IPS-11a (cell line): Measurements from ENCODE around the gene ERC1.
"Not testable (repeated sequence)": the region's sequence is repeated elsewhere in the genome, so short reads cannot be mapped to it uniquely, and the experiment has no call there.

Source experiments
- H3K4me3 ChIP-seq: one replicate; pipeline ENCODE4 v1.5.1; 2013; ENCODE audit warnings: low read depth, low read length, control low read depth

ERC1 gene

DNA sequence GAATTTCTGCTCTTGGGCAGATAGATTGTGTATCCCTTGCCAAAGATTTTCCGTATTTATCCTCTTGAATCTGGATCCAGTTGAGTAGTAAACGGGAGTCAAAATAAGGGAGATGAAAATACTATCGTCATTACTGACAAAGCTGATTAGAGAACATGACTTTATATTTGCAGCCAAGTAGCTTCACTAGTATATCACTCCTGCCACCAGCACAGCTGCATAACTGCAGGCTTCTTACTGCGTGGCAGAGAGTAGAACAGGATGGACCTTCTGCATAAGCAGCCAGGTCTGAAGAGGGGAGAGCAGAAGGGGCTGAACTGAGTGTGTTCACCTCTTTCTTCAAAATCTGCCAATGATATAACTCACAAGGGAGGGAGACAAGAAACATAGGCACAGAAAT lies 319.6 kb downstream of the ERC1 start:
- no peak overlapping the region for H3K4me3 ChIP-seq

GRCh38 chr12:1311145-1311544 lies 320.1 kb downstream of the ERC1 start:
- no peak overlapping the region for H3K4me3 ChIP-seq

GRCh38 chr12:1313906-1314305 lies 322.9 kb downstream of the ERC1 start:
- no peak overlapping the region for H3K4me3 ChIP-seq

DNA sequence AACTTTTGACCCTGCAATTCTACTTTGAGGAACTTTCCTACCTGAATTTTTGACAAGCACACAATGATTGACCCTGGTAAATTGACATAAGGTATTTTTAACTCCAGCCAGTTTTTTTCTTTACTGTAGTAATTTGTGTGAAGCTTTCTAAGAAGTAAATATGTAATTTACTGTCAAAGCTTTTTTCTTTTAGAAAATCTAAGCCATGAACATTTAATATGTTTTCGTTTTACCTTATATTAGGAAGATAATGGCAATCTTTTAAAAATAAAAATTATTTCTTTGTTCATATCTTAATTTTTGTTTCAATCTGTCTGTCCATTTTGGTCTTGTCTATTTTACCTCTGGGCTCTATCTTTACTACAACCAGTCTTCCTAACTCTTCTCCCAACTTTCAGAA lies 323.5 kb downstream of the ERC1 start:
- H3K4me3 ChIP-seq = no peak overlapping the region

- not testable (repeated sequence) for H3K4me3 ChIP-seq
These were observed 326.0 kb downstream of the ERC1 start for GRCh38 chr12:1316991-1317390.

DNA sequence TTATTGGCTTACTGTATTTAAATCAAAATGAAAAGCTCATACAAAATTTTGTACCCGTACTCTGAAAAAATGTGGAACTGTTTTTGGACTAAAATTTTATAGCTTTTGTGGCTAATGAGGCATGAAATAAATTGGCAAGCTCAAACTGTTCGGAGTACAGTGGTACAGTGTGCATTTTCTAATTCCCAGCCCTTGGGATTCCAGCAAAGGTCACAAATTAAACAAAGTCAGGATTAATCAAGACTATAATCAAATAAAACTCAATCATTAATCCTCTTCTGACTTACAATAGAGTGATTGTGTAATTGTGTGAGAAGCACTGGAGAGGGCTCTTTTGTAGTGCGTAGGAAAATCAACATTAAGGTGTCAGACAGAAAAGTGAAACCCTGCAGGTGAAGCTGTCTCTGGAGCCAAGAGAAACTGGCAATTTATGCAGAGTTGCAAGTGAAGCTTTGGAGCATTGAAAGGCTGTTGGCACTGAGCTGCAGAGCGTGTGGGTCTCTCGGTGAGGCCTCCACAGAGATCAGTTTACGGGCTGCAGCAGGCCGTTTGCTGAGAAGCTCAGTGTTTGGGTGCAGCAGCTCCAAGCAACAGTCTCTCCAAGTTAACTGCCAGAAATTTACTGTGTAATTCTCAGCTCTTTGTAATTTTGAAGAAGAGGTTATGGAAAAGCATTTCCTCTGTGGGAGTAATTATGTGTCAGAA lies 327.5 kb downstream of the ERC1 start:
- no peak overlapping the region for H3K4me3 ChIP-seq

DNA sequence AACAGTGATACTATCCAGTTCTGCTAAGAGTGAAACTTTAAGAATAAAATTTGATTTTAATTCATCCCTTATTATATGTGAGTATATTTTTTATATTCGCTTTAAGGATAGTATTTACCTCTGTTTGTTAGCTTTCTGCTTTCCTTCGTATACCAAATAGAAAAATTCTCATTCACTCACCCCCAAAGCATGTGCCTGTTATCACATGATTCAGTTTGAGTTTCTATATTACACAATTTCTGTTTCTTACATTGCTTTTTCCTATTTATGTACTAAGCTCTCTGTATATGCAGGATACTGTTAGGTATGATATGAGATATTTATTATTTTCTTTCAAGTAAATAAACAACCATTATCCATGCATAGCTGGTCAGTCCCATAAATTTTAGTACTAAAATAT lies 328.2 kb downstream of the ERC1 start:
- H3K4me3 ChIP-seq = no peak overlapping the region

GRCh38 chr12:1320021-1320420 lies 329.0 kb downstream of the ERC1 start:
- H3K4me3 ChIP-seq = no peak overlapping the region

GRCh38 chr12:1322821-1323220 lies 331.8 kb downstream of the ERC1 start:
- no peak overlapping the region for H3K4me3 ChIP-seq

- H3K4me3 ChIP-seq = no peak overlapping the region
These were observed 333.1 kb downstream of the ERC1 start for GRCh38 chr12:1324099-1324498.

DNA sequence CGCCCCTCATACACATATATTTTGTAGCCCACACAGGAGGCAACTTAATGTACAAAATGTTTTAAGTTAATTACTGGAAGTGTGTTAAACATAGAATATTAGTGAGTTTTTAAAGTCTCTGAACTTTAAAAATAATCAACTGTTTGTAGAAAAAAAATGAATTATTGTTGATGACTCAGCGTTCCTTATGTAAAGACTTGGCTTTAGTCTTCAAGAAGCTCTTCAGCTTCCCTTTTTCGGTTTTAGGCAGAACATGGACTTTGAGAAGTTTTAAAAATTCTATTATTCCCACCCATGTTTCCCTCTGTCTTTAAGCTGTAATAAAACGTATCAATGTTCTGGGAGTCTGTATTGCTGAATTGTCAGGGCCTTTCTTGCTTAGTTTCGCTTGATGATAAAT lies 333.9 kb downstream of the ERC1 start:
- no peak overlapping the region for H3K4me3 ChIP-seq

GRCh38 chr12:1325666-1326065 lies 334.6 kb downstream of the ERC1 start:
- H3K4me3 ChIP-seq = no peak overlapping the region

DNA sequence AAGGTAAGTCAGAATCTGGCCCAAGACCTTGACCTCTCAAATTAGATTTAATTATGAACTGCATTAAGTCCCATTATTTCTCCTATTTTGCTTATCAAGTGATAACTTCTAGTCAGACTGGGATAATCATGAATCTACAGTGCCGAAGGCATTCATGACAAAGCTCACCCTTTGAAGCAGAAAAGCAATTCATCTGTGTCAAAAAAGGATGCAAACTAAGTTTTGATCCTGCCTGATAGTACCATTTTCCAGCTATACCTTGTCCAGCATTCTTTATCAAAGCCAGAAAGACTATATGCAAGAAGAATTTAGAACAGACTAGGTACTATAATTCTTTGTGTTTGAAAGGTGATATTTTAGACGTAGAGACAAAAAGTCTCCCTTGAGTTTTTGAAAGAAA lies 335.2 kb downstream of the ERC1 start:
- H3K4me3 ChIP-seq = no peak overlapping the region

GRCh38 chr12:1328391-1328790 lies 337.4 kb downstream of the ERC1 start:
- no peak overlapping the region for H3K4me3 ChIP-seq

GRCh38 chr12:1329784-1330476 lies 338.9 kb downstream of the ERC1 start:
- no peak overlapping the region for H3K4me3 ChIP-seq

GRCh38 chr12:1330477-1330827 lies 339.4 kb downstream of the ERC1 start:
- no peak overlapping the region for H3K4me3 ChIP-seq

DNA sequence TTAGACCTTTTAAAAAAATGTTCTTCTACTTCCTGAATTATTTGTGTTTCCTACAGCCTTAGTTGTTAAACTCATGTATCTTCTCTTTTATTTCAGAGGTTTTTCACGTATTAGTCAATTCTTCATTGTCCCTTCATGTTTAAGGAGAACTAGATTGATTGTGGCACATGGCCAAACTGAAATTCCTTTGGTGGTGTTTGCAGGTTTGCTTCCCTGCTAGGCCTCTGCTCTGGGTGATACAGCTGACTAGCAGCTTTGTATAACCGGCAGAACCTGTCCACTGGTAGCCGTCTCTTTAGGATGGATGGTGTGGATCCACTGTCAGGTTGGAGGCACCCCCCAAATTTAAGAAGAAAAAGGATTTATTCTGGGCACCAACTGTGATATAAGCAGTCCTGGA lies 341.3 kb downstream of the ERC1 start:
- H3K4me3 ChIP-seq = no peak overlapping the region

GRCh38 chr12:1338483-1339177 lies 347.6 kb downstream of the ERC1 start:
- no peak overlapping the region for H3K4me3 ChIP-seq

- H3K4me3 ChIP-seq = not testable (repeated sequence)
These were observed 348.1 kb downstream of the ERC1 start for GRCh38 chr12:1339178-1339541.

- no peak overlapping the region for H3K4me3 ChIP-seq
These were observed 348.7 kb downstream of the ERC1 start for GRCh38 chr12:1339618-1340319.

GRCh38 chr12:1341270-1341669 lies 350.2 kb downstream of the ERC1 start:
- not testable (repeated sequence) for H3K4me3 ChIP-seq

GRCh38 chr12:1343422-1343821 lies 352.4 kb downstream of the ERC1 start:
- H3K4me3 ChIP-seq = no peak overlapping the region
